Measurements from ENCODE around the gene PPP1R9A.
"Not testable (repeated sequence)": the region's sequence is repeated elsewhere in the genome, so short reads cannot be mapped to it uniquely, and the experiment has no call there.

- not testable (repeated sequence) for TF ChIP-seq CTCF (IDR thresholded peaks at IDR 0.05); ZFX (IDR thresholded peaks at IDR 0.05; ENCODE audit: borderline replicate concordance)
These were observed 101.4 kb downstream of the PPP1R9A start for GRCh38 chr7:95008773-95009172.
